HG02588 (cell line): ENCODE results near the gene STRAP.

Experiments used
- ATAC-seq: cut with Tn5 transposase; IDR thresholded peaks from one replicate; pipeline ENCODE4 v1.9.1; 2021; ENCODE audit warnings: mild to moderate bottlenecking, moderate library complexity; ENCODE audit not compliant: unreplicated experiment

STRAP gene, protein sequence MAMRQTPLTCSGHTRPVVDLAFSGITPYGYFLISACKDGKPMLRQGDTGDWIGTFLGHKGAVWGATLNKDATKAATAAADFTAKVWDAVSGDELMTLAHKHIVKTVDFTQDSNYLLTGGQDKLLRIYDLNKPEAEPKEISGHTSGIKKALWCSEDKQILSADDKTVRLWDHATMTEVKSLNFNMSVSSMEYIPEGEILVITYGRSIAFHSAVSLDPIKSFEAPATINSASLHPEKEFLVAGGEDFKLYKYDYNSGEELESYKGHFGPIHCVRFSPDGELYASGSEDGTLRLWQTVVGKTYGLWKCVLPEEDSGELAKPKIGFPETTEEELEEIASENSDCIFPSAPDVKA

DNA sequence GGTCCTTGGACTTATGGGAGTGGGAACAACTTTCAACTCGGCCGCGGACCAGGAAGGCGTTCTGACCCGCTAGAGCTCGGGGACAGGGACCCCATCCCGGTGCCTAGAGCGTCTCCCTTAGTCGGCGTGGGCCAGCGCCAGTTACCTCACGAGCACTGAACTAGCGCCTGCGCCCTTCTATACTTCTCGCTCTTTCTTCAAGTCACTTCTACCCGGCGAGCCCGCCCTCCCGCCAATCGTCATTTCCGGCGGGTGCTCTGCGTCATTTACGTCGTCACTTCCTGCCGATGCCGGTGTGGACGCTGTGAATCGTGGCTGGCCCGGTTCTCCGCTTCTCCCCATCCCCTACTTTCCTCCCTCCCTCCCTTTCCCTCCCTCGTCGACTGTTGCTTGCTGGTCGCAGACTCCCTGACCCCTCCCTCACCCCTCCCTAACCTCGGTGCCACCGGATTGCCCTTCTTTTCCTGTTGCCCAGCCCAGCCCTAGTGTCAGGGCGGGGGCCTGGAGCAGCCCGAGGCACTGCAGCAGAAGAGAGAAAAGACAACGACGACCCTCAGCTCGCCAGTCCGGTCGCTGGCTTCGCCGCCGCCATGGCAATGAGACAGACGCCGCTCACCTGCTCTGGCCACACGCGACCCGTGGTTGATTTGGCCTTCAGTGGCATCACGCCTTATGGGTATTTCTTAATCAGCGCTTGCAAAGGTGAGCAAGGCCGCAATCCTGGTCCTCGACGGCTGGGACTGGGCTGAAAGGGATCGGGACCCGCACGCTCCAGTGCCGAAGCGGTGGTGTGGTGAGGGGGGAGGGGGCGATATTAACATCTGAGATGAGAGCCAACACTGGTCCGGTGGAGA, at the start of gene STRAP:
TSS of gene STRAP (plus strand) at position 270 of the 854 bp plus-strand sequence. CDS start at position 591, 321 bp downstream.
- peak; percentile 96 for ATAC-seq

DNA sequence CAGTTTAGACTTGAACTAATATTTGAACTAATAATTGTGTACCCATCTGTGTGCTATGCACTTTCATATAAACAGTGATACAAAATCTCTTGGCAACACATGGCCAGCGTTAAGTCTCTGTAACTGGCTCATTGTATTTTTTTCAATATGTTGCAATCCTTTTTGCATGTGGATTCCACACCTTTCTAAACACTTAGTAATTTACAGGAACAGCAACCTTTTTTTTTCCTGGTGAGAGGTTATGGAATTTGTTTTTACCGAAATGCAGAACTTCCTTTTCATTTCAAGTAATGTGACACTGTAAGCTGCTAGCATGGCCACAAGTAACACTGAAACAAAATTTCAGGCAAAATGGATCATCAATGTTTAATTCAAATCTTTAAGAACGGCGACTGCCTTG, 47.6 kb upstream of the STRAP start:
- ATAC-seq: no peak

DNA sequence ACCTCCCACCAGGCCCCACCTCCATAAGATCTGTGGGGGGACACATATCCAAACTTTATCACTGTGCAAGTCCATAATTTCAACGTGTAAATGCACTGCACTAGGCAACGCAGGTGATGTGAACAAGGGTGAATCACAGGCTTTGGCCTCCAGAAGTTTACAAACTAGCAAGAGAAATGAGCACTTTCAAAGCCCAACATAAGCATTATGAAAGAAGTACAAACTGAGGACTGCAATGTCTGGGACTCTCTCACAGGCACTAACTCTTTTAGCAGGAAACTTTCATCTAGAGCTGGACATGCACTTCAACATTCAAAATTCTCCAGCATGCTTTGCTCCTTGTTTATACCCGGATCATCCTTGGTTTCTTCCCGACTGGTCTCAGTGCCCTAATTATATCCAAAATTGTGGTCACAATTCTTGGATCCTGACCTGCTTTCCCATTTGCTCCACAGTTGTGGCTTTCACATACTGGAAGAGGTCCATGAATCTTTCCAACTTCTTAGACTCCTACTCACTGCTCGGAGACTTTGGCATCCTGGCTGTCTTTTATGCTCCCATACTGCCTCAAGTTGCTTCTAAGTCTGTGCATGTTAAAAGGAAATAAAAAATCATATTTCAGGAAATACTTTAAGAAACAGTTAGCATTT, 44.9 kb upstream of the STRAP start:
- no peak for ATAC-seq

DNA sequence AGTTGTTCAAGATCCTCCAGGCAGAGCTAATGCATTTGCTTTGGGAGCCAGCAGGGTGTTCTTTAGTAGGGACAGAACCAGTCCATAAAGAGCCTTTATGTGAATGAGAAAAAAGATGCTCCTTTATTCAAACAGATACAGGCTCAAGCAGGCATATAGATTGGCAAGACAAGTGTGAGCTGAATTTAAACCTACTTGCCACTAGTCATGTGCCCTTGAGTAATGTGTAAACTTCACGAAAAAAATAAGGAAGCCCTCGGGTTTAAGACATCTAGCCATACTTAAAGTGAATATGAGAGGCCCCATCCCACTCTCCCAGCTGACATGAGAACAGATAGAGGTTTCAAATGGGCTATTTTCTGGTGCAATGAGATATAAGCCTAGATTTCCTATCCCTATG, 43.1 kb upstream of the STRAP start:
- no peak for ATAC-seq

DNA sequence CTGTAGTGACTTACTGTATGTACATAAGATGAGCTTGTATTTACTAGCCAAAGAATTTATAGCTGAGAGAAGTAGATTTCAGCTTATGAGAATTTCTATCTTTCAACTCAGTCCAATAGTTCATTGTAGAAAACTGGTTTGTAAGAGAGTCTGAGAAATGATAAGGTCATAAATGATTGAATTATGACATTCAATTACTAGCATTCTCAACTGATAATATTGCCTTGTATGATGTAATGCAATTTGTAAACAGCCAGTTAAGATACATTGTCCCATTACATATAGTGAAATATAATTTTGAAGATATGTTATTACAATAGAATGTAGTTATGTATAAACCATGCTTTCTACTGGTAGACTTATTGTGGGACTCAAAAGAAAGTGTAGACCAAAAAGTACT, 42.5 kb upstream of the STRAP start:
- ATAC-seq: no peak

DNA sequence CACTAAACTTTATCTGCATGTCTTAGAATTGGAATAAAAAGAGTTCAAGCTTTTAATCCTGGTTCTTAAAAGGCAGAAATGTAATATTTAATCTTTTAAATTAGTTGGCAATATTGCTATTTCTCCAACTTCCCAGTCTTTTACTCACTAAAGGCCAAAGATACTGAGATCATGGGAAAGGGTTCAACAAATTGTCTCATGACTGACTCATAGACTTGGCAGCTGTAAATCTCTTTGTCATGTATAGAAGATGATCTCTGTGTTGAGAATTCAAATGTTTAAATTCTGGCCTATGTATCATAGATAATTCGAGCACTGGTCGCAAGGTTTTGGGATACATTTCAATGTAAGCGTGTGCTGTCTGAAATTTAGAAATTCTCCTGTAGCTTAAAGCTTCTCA, 40.1 kb upstream of the STRAP start:
- ATAC-seq: no peak

DNA sequence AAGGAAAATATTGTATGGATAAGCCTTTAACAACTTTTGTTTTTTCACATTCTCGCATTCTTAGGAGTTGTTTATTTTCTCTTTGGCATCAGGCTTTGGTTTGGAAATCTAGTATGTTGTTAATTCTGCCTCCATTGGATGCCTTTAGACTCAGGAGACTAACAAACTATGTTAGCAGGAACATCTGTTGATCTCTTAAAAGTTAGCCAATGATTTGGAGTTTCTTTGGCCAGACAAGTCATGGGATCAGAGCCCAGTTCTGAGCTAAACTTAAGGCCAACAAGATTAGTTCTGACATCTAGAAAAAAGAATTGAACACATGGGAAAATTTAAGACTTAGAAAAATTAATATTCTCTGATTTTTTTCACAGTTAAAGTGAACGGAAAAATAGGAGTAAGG, 35.3 kb upstream of the STRAP start:
- no peak for ATAC-seq

DNA sequence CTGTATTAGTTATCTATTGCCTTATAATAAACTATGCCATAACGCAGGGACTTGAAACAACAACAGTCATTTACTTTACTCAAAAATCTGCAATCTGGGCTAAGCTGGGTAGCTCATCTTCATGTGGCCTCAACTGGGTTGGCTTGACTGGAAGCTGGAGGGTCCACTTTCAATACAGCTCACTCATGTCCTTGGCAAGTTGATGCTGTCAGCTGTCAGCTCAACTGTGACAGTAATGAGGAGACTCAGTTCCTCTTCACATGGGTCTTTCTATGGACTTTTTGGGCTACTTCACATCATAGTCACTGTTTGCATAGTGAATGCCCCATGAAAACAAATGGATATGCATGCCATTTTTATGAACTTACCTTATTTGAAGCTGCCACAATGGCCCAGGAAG, 33.6 kb upstream of the STRAP start:
- no peak for ATAC-seq

DNA sequence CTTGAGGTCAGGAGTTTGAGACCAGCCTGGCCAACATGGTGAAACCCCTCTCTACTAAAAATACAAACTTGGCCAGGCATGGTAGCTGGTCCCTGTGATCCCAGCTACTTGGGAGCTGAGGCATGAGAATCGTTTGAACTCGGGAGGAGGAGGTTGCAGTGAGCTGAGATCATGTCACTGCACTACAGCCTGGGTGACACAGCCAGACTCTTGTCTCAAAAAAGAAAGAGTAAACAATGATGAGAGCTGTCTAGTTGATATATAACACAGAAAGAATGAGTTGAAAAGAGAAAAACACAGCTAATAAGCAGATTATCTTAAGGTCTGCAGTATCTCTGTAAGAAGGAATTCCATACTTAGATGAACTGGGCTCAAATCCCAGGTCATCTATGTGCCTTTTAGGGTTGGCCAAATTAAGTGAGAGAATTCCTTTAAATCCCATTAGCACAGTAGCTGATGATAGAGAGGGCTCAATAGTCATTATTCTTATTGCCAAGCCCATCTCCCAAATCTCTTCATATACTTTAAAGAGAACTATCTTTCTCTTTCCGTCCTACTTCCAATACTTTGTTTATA, 31.1 kb upstream of the STRAP start:
- ATAC-seq: no peak

DNA sequence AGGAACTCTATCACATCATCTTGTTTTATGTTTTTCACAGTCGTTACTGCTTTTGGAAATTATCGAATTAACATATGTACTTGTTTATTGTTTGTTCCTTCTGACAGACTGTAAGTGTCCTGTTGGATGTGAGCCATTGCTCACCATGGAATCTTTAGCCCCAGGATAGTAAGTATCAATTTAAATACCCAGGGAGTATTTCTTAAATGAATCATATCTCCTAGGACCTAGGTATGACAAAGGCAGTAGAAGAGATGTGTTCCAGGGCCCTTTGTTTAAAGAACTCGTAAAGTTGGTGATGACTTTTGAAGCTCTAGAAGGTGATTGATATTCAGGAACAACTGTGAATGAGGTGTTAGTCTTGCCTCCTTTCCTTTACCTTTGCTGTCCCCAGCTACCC, 30.3 kb upstream of the STRAP start:
- no peak for ATAC-seq

DNA sequence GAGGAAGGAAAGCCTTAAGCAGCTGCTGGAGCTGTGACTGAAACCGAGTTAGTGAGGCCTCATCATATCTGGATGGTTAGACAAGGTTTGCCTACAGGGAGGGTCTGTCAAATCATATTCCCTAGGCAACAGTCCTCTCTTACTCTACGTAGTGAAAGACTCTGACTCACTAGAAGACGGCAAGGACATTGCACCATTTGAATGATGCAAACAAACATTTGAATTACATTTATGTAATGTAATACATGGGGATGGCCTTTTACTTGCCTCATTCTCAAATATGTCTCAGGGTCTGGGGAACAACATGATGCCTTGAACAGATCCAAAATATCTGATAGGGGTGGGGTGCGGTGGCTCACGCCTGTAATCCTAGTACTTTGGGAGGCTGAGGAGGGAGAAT, 29.8 kb upstream of the STRAP start:
- no peak for ATAC-seq

DNA sequence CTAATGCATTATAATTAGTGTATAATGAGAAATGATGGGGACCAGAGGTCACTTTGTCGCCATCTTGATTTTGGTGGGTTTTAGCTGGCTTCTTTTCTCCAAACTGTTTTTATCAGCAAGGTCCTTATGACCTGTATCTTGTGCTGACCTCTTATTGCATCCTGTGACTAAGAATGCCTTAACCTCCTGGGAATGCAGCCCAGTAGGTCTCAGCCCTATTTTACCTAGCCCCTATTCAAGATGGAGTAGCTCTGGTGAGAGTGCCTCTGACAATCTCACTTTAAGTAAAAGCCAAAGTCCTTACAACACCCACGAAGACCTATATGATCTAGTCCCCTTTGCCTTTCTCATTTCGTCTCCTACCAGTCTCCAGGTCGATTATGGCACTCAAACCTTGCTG, 28.3 kb upstream of the STRAP start:
- no peak for ATAC-seq

DNA sequence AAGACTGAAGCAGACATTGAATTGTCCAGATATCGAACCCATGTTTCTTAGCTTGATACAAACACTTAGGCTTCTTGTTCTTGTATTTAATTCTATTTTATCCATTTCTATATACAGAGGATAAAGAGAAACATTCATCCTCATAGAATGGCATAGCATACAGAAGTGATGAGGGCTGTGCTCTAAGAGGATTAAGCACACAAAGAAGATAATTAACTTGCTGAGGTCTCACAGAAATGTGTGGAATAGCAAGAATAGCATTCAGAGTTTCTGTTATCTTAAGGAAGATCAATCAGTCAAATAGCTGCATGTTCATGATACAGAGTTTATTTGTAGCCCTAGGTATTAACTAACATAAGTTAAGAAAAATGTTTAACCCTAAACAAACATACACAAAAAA, 27.3 kb upstream of the STRAP start:
- no peak for ATAC-seq

DNA sequence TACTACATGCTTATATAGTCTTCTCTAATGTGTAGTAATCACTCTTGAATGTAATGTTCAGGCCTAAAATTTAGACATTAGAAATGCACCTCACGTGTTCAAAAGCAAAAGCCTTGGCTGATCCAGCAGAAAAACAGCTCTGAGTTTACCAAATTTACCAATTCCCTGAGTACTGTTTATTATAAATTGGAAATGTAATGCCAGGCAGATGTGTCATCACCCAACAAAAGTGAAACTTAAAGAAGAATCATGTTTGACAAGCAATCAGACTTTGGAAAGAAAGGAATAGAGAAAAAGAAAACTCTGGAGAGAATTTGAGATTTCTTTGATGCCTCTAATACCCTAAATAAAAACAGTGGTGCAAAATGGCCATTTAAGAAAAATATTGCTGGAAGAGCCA, 26.5 kb upstream of the STRAP start:
- no peak for ATAC-seq

DNA sequence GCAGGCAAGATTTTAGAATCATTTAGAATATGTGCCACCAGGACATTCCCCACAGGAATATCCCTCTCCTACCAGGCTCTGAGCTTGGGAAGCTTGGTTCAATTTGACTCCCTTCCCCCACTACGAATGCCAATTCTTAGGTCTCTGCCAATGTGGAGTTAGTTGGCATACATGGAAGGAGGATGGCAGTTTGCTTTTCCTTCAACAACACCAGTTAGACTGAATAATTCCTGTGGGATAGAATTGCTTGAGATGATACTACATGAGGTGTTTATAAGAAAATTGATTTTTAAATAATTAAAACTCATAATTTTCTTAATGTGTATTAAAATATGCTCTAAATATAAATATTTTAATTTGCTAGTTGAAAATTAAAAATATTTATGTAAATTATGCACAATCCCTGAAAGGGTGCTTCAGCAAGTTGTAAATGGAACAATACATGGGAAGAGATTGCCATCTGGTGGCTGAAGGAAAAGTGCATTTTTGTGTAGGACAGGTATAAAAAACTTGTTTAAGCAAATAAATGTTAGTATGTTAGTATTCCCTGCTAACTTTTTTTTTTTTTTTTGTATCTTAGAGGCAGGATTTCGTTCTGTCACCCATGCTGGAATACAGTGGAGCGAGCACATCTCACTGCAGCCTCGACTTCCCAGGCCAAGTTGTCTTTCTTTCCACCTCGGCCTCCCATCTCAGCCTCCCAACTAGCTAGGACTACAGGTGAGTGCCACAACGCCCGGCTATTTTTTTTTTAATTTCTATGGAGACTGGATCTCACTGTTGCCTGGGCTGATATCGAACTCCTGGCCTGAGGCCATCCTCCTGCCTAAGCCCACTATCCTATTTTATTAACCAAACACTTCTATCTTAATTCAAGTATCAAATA, 25.8 kb upstream of the STRAP start:
- ATAC-seq: no peak

DNA sequence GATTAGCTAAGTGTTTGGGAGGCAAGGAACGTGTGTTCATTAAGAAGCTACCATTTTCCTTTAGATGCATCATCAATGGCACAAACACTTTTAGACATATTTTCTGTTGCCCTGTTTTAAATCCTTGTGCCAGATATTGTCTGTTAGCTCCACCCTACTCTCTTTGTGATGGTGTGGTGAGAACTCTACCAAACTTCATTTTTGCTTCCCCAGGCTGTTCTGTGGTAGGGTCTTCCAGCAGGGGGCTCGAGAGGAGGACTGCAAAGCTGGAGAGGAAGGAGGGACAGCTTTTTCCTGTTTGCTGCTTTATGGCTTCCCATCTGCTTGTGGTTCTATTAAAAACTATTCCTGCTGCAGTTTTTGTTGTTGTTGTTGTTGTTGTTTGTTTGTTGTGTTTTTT, 23.8 kb upstream of the STRAP start:
- no peak for ATAC-seq

DNA sequence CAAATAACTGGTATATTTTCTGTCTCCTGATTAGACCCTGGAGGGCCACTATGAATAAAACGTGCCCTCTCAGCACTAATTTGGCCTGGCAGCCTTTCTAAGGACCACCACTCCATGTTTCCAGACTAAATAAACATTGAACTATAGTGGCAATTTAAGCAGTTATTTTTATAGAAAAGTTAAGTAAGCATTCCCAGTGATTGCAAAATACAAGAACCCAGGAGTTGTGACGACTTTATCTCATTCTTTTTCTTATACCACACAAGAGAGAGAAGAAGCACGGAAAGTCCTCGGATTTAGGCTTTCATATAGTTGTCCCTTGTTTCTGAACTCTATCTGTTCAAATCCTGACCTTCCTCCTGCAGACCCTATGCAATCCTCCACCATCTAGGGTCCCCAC, 23.1 kb upstream of the STRAP start:
- no peak for ATAC-seq

DNA sequence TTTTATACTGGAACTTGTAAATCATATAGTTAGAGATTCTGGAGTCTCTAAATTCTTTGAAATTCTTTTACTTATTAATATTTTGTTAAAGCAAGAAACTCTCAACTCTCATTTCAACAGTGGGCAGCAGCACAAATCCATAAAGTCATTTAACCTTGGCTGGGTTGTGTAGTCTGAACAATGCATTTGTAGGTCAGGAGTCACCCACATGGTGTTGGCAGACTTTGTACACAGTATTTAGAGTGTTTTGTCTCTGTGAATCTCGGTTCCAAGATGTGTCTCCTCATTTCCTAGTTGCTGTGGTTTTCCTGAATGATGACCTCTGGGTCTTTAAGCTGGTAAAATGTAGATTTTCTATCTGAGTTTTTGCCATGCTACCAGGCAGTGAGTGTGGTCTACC, 20.8 kb upstream of the STRAP start:
- no peak for ATAC-seq

DNA sequence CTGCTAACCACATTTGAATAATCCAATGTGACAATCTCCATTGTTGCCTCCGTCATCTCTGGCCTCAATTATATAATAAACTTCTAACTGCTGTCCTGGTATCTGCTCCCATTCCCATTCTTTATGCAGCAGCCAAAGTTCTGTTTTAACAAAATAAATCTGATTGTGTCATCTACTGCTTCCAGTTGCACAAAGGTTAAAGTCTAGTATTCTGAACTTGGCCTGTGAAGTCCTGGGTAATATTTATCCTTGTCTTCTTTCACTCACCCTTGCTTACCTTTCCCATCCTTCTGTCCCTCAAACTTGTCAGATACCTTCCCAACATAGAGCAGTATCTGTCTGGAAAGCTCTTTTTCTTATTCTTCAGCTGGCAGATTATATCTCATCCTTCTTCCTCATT, 19.3 kb upstream of the STRAP start:
- no peak for ATAC-seq

DNA sequence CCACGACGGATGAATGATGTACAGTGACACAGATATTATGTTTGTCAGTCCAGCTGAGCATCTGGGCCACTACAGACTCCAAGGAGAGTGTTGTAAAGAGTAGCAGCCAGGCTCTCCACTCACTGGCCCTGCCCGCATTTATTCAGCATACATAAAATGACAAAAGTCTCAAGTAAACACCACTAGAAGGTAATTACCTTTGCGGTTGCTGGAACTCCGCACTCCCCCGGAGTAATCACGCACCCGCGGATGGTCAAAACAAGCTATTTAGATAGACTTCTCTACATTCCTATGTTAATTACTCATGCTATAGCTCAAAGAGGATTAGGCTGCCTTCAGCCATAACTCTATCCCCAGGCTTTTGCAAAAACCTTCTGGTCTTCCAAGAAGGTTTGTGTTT, 18.8 kb upstream of the STRAP start:
- ATAC-seq: no peak

DNA sequence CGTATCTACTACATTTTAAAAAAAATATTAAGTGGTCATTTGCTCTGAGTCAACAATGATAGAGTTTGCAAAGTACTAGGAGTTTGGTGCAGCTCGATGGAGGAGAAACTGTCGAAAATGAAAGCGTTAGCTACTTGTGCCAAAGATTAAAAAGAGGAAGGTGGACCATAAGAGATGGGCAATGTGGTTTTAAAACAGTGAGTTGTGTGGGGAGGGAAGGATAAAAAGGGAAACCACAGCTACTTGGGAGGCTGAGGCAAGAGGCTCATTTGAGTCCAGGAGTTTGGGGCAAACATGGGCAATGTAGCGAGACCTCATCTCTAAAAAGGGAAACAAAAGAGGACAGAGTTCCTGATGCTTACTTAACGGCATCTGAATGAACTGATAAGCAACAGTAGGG, 18.2 kb upstream of the STRAP start:
- peak; percentile 91 for ATAC-seq
